ES-I3 (cell line): ENCODE results near the gene ACVR2A.

Experiments used
- H3K36me3 ChIP-seq: 2 replicates; pipeline ENCODE4 v1.6.1; 2013; ENCODE audit warnings: mild to moderate bottlenecking, low read length, control low read depth, moderate library complexity; ENCODE audit not compliant: insufficient read depth
- H3K4me1 ChIP-seq: 2 replicates; pipeline ENCODE4 v1.6.1; 2013; ENCODE audit warnings: mild to moderate bottlenecking, control low read depth, low read length; ENCODE audit not compliant: insufficient read depth
- H3K9ac ChIP-seq: 2 replicates; pipeline ENCODE4 v1.6.1; 2013; ENCODE audit warnings: low read depth, mild to moderate bottlenecking, low read length, moderate library complexity
- H3K9me3 ChIP-seq: 2 replicates; pipeline ENCODE4 v1.6.1; 2013; ENCODE audit warnings: mild to moderate bottlenecking, low read length, moderate library complexity; ENCODE audit not compliant: control insufficient read depth, insufficient read depth

ACVR2A gene

DNA sequence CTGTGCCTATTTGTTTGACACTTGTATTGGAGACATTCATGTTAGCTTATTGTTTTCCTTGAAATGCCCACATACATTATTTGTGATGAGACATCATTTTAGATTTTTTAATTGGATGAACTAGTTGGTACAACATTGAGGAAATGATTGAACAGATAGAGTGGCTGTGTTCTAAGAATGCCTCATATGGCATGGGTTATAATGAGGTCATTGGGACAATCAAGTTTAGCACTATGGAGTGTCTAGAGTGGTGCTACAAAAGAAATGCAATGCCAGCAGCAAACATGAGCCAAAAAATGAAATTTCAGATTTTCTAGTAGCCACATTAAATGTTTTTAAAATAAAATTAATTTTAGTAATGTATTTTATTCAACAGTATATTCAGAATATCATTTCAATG, 28.1 kb downstream of the ACVR2A start:
- no peak overlapping the region for H3K9ac ChIP-seq
- no peaks in the 10 kb centered on the region for H3K9me3 ChIP-seq
- no peaks in the 10 kb centered on the region for H3K36me3 ChIP-seq
- peaks cover 15% of the 10 kb centered on the region for H3K4me1 ChIP-seq

DNA sequence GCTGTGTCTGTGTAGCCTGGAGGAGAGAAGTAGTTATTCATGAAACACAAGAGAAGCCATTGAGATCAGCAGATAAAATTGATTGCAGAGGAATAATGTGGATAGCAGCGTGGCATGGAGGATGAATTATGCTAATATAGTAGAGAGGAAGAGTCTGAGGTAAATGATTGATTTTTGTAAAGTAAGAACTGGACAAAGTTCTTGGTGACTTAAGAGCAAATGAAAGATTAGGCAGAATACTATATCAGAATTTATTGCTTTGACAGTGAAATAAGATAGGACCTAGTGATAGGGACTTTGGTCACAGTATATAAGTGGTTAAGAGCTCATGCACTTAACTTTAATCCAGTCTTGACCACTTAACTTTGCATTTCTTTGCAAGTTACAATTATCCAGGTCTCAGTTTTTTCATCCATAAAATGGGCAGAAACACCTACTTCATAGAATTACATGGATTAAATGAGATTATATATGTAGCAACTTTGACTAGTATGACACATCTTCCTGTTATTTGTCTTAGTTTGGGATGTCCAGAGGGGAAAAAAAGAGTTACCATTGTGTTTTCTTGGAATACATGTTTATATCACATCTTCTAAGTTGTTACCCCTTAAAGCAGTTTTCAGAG, 29.1 kb downstream of the ACVR2A start:
- Histone ChIP-seq H3K36me3 (no peaks in the 10 kb centered on the region), H3K9ac (no peak overlapping the region), H3K9me3 (no peaks in the 10 kb centered on the region), H3K4me1 (peaks cover 15% of the 10 kb centered on the region)

DNA sequence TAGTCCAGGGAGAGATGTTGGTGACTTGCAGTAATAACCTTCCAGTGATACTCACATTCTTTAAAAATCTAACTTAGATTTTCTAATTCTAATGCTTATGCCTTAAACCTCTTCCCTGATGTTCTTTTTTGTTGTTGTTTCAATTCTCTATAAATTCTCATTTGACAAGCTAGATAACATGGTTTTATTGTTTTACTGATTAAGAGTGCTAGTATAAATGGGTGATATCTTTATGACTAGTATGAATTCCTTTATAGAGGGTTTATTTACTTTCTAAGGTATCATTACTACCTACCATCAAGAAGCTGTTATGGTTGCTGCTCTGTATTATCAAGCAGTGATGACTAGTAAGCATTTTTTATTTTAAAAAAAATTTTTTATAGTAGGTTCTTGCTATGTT, 35.0 kb downstream of the ACVR2A start:
- Histone ChIP-seq H3K4me1 (peaks cover 7% of the 10 kb centered on the region), H3K36me3 (no peaks in the 10 kb centered on the region), H3K9me3 (no peaks in the 10 kb centered on the region), H3K9ac (no peak overlapping the region)

- H3K4me1 ChIP-seq, result no peaks in the 10 kb centered on the region; the same call in 1 of the 2 replicates
- no peak overlapping the region for H3K9ac ChIP-seq
- H3K36me3 ChIP-seq, result no peaks in the 10 kb centered on the region
- no peaks in the 10 kb centered on the region for H3K9me3 ChIP-seq
Measured at GRCh38 chr2:147882631-147883030, 37.8 kb downstream of the ACVR2A start.

DNA sequence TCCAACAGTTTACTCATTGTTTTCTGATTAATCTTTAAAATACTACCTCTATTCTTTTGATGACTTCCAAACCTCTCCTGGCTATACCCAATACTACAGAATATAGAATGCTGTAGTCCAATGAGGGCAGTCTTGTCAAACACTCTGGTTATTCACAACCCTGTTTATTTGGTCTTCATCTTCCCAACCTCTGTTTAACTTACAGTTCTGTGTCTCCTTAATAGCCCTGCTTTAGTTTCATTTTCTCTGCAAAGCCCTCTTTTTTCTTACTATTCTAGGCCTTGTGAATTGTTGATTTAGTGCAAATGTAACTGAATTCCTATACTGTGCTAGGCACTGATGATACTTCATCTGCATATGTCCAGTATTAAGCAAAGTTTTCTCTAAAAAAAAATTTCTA, 40.0 kb downstream of the ACVR2A start:
- H3K36me3 ChIP-seq, result no peaks in the 10 kb centered on the region
- no peak overlapping the region for H3K9ac ChIP-seq
- H3K9me3 ChIP-seq, result no peaks in the 10 kb centered on the region
- no peaks in the 10 kb centered on the region; the same call in 1 of the 2 replicates for H3K4me1 ChIP-seq

GRCh38 chr2:147886136-147886535, 41.3 kb downstream of the ACVR2A start:
- Histone ChIP-seq H3K4me1 (no peaks in the 10 kb centered on the region; the same call in 1 of the 2 replicates), H3K9ac (no peak overlapping the region), H3K9me3 (no peaks in the 10 kb centered on the region), H3K36me3 (no peaks in the 10 kb centered on the region)

DNA sequence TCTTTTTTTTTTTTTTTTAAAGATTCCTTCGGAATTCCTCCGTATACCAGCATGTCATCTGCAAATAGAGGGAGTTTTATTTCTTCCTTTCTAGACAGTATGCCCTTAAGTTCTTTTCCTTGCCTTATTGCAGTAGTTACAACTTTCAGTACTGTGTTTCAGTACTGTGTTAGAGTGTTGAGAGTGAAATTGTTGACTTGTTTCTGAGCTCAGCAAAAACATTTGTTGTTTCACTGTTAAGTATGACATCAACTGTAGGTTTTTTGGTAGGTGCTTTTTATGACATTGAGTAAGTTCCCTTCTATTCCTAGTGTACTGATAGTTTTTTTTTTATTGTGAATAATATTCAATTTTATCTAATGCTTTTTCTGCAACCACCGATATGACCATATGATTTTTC, 43.9 kb downstream of the ACVR2A start:
- Histone ChIP-seq H3K9me3 (no peaks in the 10 kb centered on the region), H3K36me3 (no peaks in the 10 kb centered on the region), H3K4me1 (no peaks in the 10 kb centered on the region), H3K9ac (no peak overlapping the region)

- Histone ChIP-seq H3K9me3 (no peaks in the 10 kb centered on the region), H3K4me1 (no peaks in the 10 kb centered on the region), H3K9ac (no peak overlapping the region), H3K36me3 (no peaks in the 10 kb centered on the region)
Measured at GRCh38 chr2:147904051-147904450, 59.2 kb downstream of the ACVR2A start.

DNA sequence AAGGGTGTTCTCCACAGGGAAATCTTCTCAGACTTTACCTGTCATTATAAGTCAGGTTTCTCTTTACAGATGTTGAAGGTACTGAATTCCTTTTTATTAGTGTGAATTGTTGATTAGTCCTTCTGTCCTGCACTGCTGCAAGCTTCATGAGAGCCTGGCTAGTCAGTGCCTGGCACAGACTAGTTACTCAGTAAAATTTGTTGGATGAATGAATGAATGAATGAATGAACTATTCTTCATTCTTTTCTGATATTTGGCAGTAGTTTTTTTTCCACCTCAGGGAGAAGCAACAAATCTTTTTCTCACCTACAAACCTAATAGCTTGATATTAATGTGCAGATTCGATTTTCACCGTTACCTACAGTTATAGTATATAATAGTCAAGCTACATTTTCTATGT, 64.3 kb downstream of the ACVR2A start:
- no peaks in the 10 kb centered on the region for H3K36me3 ChIP-seq
- peaks cover 3% of the 10 kb centered on the region; the same call in 1 of the 2 replicates for H3K4me1 ChIP-seq
- no peak overlapping the region for H3K9ac ChIP-seq
- no peaks in the 10 kb centered on the region for H3K9me3 ChIP-seq

DNA sequence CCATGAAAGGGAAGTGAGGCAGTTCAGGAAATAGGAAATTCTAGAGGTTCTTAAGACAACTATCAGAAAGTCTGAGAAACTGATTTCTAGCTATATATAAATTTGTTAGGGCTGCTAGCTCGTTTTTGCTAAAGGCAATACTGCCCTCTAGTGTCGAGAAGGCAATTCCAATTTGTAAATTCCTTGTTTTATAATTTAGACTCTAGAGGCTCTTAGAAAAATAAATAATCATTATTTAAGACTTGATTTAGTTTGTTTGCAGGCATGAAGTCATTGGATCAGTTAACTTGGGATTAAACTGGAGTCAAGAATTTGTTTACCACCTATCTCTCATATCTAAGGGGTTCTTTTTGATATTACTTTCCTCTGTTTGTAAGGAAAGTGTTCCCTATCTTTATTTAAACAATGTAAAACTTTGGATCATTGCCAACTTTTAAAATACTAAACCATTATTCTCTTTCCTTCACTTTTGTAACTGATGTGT, 66.2 kb downstream of the ACVR2A start:
- no peaks in the 10 kb centered on the region for H3K9me3 ChIP-seq
- no peaks in the 10 kb centered on the region for H3K36me3 ChIP-seq
- peaks cover 3% of the 10 kb centered on the region; the same call in 1 of the 2 replicates for H3K4me1 ChIP-seq
- no peak overlapping the region for H3K9ac ChIP-seq

DNA sequence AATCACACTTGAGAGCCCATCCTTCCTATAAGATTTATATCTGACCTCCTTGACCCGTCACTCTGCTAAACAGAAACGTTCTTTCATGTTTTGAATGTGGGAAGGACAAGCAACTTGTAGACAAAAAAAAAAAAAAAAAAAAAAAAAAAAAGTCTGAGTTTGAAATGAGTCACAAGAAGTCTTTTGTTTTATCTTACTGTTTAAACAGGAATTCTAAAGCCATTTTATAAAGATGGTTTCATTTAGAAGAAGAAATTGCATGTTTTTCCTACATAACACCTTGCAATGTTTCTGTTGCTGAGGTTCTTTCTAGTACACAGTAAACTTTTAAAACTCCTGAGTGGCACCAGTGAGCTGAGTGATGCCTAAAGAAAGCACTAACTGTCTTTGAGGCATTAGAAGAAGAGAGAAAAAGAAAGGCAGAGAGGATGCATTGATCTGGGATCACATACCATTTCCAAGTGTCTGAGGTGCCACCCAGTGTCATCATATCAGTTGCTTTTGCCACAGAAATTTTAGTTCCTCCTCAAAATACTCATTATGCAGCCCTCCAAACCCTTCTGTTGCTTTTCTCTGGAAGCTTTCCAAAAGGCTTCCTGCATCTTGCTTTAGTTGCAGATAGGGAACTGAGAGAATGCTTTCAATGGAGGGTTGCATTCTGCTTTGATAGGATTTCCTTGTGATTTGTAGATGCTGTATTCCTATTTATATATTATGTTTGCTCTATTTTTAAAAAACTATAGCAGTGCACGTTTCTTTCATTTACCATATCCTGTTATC, 69.1 kb downstream of the ACVR2A start:
- H3K9me3 ChIP-seq, result no peaks in the 10 kb centered on the region
- no peak overlapping the region for H3K9ac ChIP-seq
- peaks cover 3% of the 10 kb centered on the region; the same call in 1 of the 2 replicates for H3K4me1 ChIP-seq
- no peaks in the 10 kb centered on the region for H3K36me3 ChIP-seq

DNA sequence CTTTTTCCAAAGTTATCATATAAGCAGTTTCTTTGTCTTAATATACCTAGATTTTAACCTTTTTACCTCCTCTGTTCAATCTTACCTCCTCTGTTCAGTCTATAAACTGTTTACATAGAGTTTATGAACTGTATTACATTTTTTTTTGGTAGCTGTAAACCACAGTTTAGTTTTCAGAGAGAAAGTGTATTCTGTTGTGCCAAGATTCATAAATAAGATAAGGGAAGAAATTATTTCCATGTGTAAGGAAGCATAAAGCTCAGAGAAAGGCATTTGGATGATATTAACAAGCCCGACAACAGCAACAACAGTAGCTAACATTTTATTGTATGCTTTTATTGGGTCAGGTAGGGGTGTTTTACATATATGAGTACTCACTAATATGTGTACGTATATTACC, 71.2 kb downstream of the ACVR2A start:
- Histone ChIP-seq H3K4me1 (peaks cover 3% of the 10 kb centered on the region; the same call in 1 of the 2 replicates), H3K9ac (no peak overlapping the region), H3K36me3 (no peaks in the 10 kb centered on the region), H3K9me3 (no peaks in the 10 kb centered on the region)

GRCh38 chr2:147916723-147917122, 71.9 kb downstream of the ACVR2A start:
- H3K4me1 ChIP-seq, result peaks cover 3% of the 10 kb centered on the region; the same call in 1 of the 2 replicates
- no peaks in the 10 kb centered on the region for H3K9me3 ChIP-seq
- no peaks in the 10 kb centered on the region for H3K36me3 ChIP-seq
- H3K9ac ChIP-seq, result no peak overlapping the region

DNA sequence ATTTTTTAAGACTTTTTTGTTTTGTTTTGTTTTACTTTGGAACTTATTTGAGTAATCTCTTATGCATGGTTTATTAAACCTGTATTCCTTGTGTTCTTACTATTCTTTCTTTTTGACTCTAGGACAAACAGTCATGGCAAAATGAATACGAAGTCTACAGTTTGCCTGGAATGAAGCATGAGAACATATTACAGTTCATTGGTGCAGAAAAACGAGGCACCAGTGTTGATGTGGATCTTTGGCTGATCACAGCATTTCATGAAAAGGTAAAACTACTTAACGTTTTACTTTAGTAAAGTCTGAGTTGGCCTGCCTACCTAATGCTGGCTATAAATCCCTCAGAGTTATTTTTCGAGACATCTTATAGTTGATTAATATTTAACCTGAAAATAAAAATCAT, 72.3 kb downstream of the ACVR2A start:
- H3K9me3 ChIP-seq, result no peaks in the 10 kb centered on the region
- no peaks in the 10 kb centered on the region for H3K36me3 ChIP-seq
- no peak overlapping the region for H3K9ac ChIP-seq
- H3K4me1 ChIP-seq, result peaks cover 3% of the 10 kb centered on the region; the same call in 1 of the 2 replicates

DNA sequence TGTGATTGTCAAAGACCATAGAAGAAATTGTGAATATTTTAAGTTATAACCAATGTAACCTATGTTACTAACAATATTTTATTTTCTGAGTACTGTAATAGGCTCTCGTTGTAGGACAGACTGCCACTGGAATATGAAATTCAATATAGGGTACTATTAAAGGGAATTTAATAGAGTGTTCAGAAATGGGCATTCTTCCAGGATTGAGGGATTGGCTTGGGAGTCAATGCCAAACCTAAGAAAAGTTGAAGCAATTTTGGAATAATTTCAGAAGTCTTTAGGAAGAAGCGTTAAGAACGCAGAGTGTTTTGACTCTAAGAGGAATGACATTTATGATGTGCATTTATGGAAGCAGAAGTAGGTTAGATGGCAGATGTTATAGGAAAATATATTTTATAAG, 79.0 kb downstream of the ACVR2A start:
- Histone ChIP-seq H3K36me3 (no peaks in the 10 kb centered on the region; the same call in 1 of the 2 replicates), H3K9me3 (no peaks in the 10 kb centered on the region)

More for the DNA sequence above, 79.0 kb downstream of the ACVR2A start:
- H3K9ac ChIP-seq, result no peak overlapping the region
- no peaks in the 10 kb centered on the region for H3K4me1 ChIP-seq
